ENCODE measurements around the gene ETV2. TPM values are rescaled to one million over a fixed set of nuclear protein-coding genes. Genes with fewer than 3 reads are reported as not detected.

The ETV2 gene
- polyA plus RNA-seq, 2 of the 4 experiments (the other 2 are of a cell fraction) = 0.36 to 1.3 TPM

DNA sequence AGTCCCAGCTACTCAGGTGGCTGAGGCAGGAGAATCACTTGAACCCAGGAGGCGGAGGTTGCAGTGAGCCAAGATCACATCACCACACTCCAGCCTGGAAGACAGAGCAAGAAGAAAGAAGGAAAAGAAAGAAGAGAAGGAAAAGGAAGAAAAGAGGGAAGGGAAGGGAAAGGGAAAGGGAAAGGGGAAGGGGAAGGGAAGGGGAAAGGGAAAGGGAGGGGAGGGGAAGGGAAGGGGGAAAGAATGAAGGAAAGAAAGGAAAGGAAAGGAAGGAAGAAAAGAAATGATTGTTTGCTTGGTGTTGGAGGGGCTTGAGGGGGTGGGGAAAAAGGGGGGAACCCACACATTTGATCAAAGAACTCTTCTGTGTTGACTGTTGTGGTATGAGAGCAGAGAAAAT is 45.6 kb upstream of the ETV2 start:
- ATAC-seq (no peak), DNase-seq (ENCODE audit: low read depth in 1 of 2, low spot score in 1 of 2) (no peak), FAIRE-seq (no peak)
- ChIA-PET CTCF (interaction anchor here (1.6 to 1.8 kb wide), 2 partner anchors 21 to 85 kb away, joined by 4 to 6 read pairs; no protein-coding TSS in a partner anchor), POLR2A (no interaction called here)
- Histone ChIP-seq H3K4me3 (no peak overlapping the region), H3K27ac (no peak overlapping the region), H3K9me3 (no peaks in the 10 kb centered on the region), H3K4me2 (no peak overlapping the region), H3K4me1 (no peaks in the 10 kb centered on the region)
- TF ChIP-seq BHLHE40 (IDR thresholded peaks at IDR 0.05; ENCODE audit: low read depth, low read length) (no peak), PHF8 (IDR thresholded peaks at IDR 0.05; ENCODE audit: borderline replicate concordance, low read depth) (no peak), CBX2 (IDR thresholded peaks at IDR 0.05; ENCODE audit: borderline replicate concordance, low read depth) (no peak), HEYL (CRISPR knock-in tag; IDR thresholded peaks at IDR 0.05) (no peak), GATA3 (IDR thresholded peaks at IDR 0.05; ENCODE audit: borderline replicate concordance) (no peak)
- TF ChIP-seq, protein P1, sequence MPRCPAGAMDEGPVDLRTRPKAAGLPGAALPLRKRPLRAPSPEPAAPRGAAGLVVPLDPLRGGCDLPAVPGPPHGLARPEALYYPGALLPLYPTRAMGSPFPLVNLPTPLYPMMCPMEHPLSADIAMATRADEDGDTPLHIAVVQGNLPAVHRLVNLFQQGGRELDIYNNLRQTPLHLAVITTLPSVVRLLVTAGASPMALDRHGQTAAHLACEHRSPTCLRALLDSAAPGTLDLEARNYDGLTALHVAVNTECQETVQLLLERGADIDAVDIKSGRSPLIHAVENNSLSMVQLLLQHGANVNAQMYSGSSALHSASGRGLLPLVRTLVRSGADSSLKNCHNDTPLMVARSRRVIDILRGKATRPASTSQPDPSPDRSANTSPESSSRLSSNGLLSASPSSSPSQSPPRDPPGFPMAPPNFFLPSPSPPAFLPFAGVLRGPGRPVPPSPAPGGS (IDR thresholded peaks at IDR 0.05) = no peak
- WGBS (ENCODE audit: missing lambda C conversion rate) = 96% methylated on average over 1 of the region's 1 CpG

DNA sequence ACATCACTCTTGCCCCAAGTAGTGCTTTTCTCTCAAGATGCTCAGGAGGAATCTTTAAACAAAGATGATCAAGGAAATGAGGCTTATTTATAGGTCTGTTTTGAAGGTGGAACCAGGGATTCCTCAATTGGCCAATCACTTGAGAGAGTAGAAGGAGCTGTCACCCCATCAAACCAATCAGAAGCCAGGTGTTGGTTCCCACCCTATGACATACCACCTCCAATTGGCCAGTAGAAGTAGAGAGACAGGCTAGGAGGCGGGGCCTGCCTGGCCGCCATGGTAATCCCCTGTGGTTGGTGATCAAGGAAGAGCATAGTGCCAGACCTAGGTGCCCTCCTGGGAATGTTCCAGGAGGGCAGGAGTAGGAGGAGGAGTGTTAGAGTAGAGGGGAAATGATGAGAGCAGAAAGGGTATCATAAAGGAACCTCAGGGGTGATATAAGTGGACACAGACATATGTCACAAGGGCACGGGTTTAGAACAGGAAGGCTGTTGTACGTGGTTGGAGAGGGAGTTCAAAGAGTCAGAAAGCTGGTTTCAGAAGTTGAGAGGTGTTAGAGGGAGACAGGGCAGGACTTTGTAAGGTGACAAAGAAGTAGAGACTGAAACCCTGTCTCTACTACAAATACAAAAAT is 45.1 kb upstream of the ETV2 start:
- no peaks in the 10 kb centered on the region for H3K9me3 ChIP-seq
- peak; percentile 77 to 89; a peak in 5 of 6 replicates for ATAC-seq
- WGBS (ENCODE audit: missing lambda C conversion rate) = 40% methylated on average over 4 of the region's 4 CpGs

More for the DNA sequence above, 45.1 kb upstream of the ETV2 start:
- Histone ChIP-seq H3K4me2 (no peak overlapping the region), H3K4me1 (no peaks in the 10 kb centered on the region), H3K27ac (no peak overlapping the region), H3K4me3 (no peak overlapping the region)
- peak; percentile 73 to 82 for DNase-seq (ENCODE audit: low read depth in 1 of 2, low spot score in 1 of 2)
- CTCF ChIA-PET = interaction anchor here (0.6 to 2.7 kb wide), 7 partner anchors 9 to 86 kb away, joined by 3 to 11 read pairs (median 5); partner anchors contain the start of gene PMIS2
- peak; percentile 77 for FAIRE-seq
- POLR2A ChIA-PET = no interaction called here
- no peak for TF ChIP-seq ESRRA (IDR thresholded peaks at IDR 0.05; ENCODE audit: borderline replicate concordance, low read length)
- no peak for TF ChIP-seq SREBF2 (IDR thresholded peaks at IDR 0.05)
- TF ChIP-seq TFCP2L1 (CRISPR knock-in tag; IDR thresholded peaks at IDR 0.05) = no peak
- TF ChIP-seq, protein P1 (IDR thresholded peaks at IDR 0.05) = no peak
- no peak for TF ChIP-seq RAD21 (conservative IDR thresholded peaks at IDR 0.05 in 1 of 2, IDR thresholded peaks at IDR 0.05 in 1 of 2)
- TF ChIP-seq MYC (IDR thresholded peaks at IDR 0.05; ENCODE audit: borderline replicate concordance, low read length) = no peak
- TF ChIP-seq RNF2 (IDR thresholded peaks at IDR 0.05; ENCODE audit: borderline replicate concordance, low read depth) = no peak
- no peak for TF ChIP-seq JUN (IDR thresholded peaks at IDR 0.05)
- no peak for TF ChIP-seq EHMT2 (IDR thresholded peaks at IDR 0.05; ENCODE audit: low read depth)
- TF ChIP-seq ZSCAN20 (CRISPR knock-in tag; IDR thresholded peaks at IDR 0.05) = no peak
- no peak for TF ChIP-seq ZNF302 (CRISPR knock-in tag; IDR thresholded peaks at IDR 0.05)
- no peak for TF ChIP-seq RCOR1 (IDR thresholded peaks at IDR 0.05; ENCODE audit: low read depth, low read length)
- no peak for TF ChIP-seq GATA3 (IDR thresholded peaks at IDR 0.05; ENCODE audit: borderline replicate concordance)
- TF ChIP-seq, protein P2, sequence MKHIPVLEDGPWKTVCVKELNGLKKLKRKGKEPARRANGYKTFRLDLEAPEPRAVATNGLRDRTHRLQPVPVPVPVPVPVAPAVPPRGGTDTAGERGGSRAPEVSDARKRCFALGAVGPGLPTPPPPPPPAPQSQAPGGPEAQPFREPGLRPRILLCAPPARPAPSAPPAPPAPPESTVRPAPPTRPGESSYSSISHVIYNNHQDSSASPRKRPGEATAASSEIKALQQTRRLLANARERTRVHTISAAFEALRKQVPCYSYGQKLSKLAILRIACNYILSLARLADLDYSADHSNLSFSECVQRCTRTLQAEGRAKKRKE (CRISPR knock-in tag; IDR thresholded peaks at IDR 0.05; ENCODE audit: low read depth) = no peak
- no peak for TF ChIP-seq FOXS1 (CRISPR knock-in tag; IDR thresholded peaks at IDR 0.05)
- no peak for TF ChIP-seq NPAS2 (CRISPR knock-in tag; IDR thresholded peaks at IDR 0.05; ENCODE audit: borderline replicate concordance)
- no peak for TF ChIP-seq REST (IDR thresholded peaks at IDR 0.05)
- no peak for TF ChIP-seq CEBPB (IDR thresholded peaks at IDR 0.05)
- no peak for TF ChIP-seq EP300 (IDR thresholded peaks at IDR 0.05)
- no peak for TF ChIP-seq BHLHE40 (IDR thresholded peaks at IDR 0.05; ENCODE audit: low read depth, low read length)

Data from A549 (cell line).